Stimulated activated CD8-positive, alpha-beta memory T cell treated with anti-CD3 and anti-CD28 coated beads, Interleukin-15, amount 100 ng/mL, for 1 hour (primary cell): ENCODE results near the gene SLC44A3.
"Not testable (repeated sequence)": the region's sequence is repeated elsewhere in the genome, so short reads cannot be mapped to it uniquely, and the experiment has no call there.

ENCODE experiments used
- DNase-seq: peaks from one replicate; pipeline ENCODE4 v3.0.0-alpha.2; 2020; ENCODE audit warnings: low read depth

The SLC44A3 gene

DNA sequence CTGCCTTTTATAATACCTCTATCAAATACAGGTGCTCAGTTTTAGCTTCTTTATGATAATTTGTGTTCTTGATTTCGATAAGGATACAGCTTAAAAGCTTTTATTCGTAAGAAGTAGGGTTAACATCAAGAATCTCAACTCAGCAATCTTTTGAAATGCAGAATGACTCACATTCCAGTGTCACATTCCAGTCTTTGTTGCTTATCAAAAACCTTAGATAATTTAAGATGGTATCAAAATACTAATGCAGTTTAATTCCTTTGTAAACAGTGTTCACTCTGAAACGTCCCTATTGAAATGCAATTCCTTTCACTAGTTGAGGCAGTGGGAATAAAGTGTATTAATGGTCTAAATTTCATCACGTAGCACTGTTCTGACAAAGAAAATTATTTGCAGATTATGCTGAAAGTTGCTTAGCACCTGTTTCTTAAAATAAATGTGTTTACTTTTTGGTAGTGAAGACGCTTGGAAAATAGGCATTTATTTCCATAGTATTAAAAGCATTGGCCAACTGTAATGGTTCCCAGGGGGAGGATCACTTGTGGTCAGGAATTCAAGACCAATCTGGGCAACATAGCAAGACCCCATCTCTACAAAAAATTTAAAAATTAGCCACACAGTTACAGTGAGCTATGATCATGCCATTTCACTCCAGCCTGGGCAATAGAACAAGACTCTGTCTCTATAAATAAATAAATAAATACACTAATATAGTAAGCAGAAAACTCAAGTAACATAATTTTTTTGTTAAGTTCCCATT is 116.9 kb downstream of the SLC44A3 start:
- DNase-seq: no peak

DNA sequence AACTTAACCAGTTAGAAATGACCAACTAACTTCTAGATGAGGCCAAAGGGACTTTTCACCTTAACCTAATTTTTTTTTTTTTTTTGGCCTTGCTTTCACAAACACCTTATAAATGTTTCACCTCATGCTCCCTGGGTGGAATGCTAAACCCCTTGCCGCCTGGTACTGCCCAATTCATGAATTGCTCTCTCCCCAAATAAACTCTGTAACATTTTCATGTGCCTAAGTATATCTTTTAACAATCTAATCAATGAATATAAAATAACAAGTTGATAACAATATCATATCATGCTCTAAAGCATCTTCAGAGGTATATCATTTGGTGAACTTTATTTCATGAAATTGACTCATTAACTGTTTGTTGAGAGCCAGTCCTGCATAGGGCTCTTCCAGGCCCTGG is 117.7 kb downstream of the SLC44A3 start:
- DNase-seq: no peak

DNA sequence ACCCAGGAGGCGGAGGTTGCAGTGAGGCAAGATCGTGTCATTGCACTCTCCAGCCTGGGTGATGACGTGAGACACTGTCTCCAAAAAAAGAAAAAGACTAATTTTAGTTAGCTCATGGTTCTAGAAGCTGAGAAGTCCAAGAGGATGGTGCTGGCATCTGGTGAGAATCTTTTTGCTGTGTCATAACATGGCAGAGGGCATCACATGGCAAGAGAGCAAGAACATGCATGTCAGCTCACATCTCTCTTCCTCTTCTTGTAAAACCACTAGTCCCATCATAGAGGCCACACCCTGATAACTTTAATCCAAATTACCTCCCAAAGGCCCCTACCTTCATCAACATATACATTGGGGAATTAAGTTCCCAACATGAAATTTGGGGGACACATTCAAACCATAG is 120.6 kb downstream of the SLC44A3 start:
- DNase-seq: no peak

- DNase-seq: not testable (repeated sequence)
These were observed 121.3 kb downstream of the SLC44A3 start for GRCh38 chr1:94941480-94941879.

DNA sequence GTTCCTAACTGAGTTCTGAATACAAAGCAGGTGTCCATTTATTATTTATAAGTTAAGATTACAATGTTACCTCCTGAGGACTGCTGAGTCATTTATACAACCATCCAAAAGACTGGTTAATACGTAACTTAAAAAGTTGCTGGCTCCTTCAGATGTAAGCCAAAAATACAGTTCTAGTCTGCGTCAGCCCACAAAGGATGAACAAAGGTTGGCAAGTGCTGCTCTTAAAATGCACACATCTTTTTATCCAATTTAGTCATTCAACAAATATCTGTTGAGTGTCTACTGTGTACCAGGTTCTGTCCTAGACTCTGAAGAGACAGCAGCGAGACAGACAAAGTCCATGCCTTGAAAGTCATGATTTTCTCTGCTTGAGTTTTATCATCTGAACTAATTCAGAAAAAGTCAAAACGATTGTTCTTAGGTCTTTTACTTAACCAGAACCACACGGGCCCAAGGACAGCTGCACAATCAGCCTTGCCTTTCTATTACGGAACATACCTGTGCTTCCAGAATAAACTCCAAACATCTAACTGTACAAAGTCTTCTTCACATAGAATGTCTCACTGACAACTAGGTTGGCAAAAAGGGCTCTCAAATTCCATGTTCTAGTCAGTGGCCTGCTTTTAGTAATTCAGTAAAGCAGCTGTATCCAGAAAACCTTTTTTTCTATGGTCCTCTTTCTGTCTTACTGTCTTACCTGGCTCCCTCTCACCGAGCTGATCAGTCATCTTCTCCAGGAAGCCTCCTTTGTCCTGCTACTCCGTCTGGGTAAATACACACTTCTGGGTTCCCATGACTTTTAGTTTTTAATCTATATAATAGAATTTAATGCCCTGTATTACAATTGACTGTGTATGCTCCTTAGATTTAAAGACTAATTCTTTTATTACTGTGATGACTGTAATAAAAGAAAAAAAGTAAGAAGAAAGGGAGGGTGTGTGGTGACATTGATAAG is 122.3 kb downstream of the SLC44A3 start:
- DNase-seq: no peak
